Activated T-cell treated with anti-CD3 and anti-CD28 coated beads for 24 hours (primary cell): ENCODE measurements around the gene ECHDC1.
"Not testable (repeated sequence)": the region's sequence is repeated elsewhere in the genome, so short reads cannot be mapped to it uniquely, and the experiment has no call there.

ENCODE experiments used
- DNase-seq: peaks from one replicate; pipeline ENCODE4 v3.0.0-alpha.2; 2020; ENCODE audit warnings: low read depth

Gene ECHDC1, protein sequence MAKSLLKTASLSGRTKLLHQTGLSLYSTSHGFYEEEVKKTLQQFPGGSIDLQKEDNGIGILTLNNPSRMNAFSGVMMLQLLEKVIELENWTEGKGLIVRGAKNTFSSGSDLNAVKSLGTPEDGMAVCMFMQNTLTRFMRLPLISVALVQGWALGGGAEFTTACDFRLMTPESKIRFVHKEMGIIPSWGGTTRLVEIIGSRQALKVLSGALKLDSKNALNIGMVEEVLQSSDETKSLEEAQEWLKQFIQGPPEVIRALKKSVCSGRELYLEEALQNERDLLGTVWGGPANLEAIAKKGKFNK

DNA sequence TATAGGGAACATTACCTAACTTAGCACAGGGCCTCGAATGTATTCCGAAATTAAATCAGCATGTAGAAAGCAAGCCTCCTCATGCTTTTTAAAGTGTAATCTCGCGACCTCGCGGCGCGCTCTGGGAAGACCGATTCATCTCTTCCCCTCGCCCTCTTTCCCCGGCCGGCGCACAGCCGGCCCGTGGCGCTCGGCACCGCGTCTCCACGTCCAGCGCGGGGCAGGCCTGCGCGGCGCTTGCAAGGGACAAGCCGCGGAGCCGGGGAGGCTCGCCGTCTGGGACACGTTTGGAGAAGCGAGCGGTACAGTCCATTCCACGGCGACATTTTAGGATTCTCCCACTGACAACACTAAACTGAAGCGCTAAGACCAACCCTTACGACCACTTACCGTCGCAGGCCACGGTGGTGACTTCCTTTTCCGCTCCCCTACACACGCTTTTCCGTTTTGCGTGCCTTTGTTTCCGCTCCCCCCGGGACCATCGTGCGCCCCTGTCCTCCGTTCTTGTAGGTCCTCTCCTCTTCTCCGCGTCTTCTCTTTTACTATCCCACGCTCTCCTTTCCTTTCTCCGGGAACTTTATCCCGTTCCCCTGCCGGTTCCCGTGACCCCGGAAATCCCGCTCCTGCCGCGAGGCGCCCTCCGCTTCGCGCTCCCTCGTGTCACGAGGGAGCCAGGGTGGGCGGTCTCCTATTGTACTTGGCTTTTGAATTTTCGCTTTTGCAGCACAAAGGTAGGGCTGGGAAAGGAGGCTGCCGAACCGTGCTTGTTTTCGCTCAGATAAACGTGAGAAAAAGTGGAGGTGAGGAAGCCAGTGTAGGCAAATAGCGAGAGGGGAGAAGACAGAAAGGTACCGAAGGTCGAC is at the start of gene ECHDC1:
Gene ECHDC1, minus strand, starts transcription at position 664 of the 863 bp plus-strand sequence. CDS start 12,581 bp downstream, outside the sequence.
- peak; percentile 73 for DNase-seq

DNA sequence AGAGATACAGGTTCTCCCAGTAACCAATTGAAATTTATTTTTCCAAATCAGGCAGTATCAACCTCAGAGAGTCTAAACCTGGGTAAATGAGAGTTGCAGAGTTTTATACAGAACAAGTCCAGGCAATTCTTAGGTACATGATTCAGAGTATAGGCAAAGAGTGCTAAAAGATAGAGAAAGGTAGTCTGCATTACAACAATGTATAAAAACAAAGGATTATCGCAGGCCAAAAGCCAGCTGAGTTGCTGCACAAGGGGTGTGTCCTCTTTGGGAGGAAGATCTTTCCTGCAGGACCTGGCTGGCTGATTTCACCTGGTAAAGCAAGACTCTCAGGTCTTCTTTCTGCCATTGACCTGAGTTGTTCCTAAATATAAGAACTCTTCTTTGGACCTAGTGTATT is 48.9 kb upstream of the ECHDC1 start:
- no peak for DNase-seq

DNA sequence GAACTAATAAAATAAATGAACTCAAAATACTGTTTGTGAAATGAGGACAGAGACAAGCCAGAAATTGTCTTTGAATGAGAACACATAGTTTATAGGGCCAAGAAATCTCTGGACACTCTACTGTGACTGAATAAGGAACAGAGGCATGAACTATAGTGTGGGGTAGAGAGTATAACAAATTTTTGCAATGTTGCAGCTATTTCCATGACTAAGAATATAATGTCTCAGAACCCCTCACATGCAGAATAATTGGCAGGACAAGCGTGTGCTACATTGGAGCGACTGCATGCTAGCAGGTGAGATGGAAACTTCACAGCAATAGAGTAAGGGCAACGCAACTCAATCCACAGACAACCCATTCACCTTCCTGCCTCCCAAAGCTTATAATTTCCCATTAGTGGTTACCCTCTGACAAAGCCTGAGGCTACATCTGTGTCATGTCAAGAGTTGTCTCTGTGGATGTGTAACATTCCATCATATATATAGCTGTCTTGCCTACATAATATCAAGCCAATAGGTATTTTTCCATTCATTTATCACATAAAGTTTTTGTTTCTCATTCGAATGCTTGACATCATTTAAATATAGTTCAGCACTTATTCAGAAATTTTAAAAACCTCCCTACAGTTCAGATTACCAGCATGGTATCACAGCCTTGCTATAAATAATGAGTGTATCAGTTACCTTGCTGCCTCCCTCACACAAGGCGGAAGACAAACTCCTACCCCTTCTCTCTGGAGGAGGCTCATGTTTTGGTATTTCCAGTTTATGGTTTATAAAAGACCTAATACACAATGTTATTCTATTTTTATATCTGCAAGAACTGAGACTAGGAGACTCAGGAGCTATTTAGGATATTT is 47.9 kb upstream of the ECHDC1 start:
- DNase-seq, result no peak

DNA sequence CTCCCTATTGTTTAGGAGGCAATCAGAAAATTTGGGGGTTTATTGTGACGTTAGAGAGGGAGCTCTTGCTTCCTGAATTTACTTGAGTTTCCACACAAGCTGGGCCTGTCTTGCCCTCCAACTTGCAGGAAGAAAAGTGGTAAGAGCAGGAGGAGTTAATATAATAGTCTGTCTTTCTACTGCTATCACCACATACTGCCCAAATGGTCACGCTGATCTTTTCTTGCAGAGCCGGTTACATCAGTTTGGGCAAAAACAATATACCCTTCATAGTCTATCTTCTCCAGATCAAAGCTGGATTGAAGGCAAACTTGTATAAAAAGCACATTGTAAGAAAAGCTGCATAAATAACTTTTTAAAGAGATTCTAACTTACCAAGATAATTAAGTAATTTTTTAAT is 46.3 kb upstream of the ECHDC1 start:
- no peak for DNase-seq

DNA sequence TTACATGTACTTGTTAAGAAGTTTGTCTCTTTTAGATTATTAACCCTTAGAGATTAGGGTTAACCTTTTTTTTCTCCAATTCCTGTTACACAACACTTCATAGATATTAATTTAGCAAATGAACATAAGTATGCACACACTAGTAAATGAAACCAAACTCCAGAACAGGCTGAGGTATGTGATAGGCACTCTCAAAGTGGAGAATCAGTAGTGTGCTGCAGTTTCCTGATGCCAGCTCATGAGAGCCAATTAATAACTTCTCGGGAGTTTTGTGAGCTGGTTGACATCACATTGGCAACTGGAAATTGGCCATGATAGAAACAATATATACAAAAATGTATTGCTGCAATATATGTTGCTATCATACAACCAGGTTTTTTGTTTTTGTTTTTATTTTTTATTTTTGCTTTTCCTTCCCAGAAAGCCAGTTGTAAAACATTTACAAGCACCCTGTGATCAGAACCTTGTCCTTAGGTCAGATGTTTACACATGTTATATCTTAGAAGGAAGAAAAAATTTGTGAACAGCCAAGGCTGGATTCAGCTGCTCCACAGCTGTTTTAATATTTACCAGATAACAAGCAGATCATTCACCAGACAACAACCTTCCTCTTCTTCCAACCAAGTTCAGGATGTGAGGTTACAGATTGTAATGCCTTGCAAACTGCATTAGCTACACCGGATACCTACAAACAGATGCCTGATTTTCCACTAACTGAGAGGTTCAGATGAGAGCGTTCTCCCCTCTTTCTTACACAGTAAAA is 42.4 kb upstream of the ECHDC1 start:
- DNase-seq, result no peak

DNA sequence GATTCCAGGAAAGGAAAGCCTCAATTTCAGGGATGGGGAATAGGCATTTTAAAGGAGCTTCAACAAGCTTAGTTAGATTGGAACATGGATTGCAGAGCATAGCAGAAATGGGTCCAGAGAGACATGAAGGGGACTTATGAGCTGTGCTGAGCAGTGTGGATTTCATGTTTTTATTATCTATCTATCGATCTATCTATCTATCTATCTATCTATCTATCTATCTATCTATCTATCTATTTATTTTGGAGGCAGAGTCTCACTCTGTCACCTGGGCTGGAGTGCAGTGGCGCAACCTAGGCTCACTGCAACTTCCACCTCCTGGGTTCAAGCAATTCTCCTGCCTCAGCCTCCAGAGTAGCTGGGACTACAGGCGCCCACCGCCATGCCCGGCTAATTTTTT is 41.4 kb upstream of the ECHDC1 start:
- not testable (repeated sequence) for DNase-seq

DNA sequence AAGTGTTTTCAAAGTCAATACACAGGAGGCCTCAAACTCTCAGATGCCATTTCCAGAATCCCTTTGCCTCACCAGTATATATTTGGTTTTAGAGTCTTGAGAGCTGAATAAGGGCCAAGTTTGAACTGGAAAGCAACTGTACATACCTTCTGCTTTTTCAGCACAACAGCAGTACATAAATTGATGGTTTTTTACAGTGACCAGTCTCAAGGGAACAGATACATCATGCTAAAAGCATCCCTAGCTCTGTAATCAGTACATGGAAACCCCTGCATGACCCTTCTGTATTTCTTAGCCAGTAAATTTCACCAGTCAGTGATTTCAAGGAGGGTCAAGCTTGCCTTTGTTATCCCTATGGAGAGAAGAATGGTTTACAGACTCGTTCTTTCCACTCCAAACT is 40.6 kb upstream of the ECHDC1 start:
- no peak for DNase-seq

DNA sequence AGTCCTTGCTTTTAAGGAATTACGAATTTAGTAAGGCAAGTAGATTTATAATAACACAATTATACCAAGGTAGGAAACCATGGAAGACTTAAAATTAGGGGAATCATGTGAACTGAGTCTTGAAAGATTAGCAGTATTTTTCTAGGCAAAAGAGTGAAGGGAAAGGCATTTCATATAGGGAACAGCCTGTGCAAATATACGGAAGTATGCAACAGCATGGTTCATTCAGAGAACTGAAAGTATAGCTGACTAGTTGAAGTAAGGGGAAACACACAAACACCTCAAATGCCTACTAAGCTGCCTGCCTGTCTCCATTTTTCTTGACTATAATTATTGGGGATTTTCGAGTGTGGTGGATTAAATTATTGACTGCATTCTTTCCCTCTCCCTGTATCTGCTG is 39.0 kb upstream of the ECHDC1 start:
- DNase-seq, result no peak

DNA sequence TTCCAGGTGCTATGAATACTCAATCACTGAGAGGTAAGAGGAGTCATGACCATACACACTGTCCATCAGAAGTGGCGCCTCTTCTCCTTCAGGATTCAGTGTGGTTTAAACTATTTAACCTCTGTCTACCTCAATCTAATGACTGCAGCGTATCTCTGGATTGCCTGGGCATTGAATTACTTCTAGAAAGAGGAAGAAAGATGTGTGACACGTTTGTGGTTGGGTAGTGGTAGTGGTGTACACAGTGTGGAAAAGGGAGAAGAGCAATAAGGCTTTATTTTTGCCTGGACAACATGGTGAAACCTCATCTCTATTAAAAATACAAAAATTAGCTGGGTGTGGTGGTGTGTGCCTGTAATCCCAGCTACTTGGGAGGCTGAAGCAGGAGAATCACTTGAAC is 38.0 kb upstream of the ECHDC1 start:
- DNase-seq, result no peak

DNA sequence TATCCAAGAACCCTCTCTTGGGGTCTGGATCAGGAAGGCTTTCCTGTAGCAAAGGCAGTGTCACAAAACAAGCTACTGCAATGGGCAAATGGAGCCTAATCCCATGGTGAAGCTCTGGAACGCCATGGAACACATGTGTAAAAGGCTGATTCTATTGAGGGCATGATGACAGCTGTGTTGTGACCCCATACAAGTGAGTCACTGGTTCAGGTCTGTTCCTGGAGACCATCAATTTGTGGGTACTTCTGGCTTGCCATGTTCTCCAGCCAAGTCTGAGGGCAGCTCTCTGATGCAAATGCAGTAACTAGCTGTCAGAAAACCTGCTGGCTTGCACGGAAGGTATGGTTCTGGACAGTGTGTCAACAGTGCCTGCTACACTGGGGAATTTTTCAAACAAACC is 33.3 kb upstream of the ECHDC1 start:
- DNase-seq, result no peak

DNA sequence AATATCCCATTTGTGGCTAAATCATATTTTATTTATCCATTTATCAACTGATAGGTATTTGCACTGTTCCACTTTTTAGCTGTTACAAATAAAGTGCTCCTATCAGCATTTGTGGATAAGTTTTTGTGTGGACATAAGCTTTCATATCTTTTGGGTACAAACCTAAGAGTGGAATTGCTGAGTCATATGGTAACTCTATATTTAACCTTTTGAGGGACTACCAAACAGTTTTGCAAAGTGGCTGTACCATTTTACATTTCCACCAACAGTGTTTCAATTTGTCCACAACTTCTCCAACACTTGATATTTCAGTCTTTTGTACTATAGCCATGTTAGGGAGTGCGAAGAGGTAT is 23.6 kb upstream of the ECHDC1 start:
- no peak for DNase-seq

DNA sequence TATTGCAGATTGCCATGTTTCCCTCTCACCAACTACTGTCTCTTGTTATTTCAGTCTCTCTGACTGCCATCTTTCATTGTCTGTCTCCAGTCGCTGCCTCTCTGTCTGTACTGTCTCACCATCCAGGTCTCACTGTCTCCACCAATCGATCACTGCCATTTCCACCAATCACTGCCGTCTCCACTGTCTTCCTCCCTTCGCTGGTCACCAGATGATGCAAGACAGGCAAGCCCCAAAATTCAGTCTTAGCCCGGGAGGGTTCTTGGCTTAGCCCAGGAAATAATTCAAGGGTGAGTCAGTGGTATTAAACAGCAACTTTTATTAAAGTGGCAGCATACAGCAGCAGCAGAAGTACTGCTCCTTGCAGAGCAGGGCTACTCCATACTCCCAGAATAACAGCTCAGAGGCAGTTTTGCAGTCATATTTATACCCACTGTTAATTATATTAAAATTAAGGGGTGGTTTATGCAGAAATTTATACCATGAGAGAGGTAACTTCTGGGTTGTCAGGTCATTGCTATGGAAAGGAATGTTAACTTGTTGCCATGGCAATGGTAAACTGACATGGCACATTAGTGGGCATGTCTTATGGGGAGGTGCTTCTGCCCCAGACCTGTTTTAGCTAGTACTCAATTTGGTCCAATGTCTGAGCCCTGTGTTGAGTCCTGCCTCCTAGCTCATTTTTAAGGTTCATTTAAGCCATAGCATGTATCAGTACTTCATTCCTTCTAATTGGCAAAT is 23.0 kb upstream of the ECHDC1 start:
- DNase-seq, result no peak

DNA sequence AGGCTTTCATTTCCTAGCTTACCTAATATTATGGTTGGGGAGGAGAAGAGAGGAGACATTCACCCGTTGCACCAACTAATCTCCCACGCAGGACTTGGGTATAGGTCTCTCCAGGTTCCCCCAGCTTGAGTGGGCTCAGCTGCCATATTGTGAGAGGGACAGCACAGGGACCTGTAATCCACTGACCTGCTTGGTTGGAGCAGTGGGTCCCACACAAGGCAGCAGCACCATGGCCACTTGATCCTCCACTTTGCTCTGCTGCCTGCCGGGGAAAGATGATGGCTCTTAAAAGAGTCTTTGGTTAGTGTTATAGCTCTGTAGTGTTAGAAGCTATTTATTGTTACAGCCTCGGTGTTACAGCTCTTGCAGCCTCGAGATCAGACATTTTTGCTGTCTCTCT is 22.5 kb upstream of the ECHDC1 start:
- no peak for DNase-seq

DNA sequence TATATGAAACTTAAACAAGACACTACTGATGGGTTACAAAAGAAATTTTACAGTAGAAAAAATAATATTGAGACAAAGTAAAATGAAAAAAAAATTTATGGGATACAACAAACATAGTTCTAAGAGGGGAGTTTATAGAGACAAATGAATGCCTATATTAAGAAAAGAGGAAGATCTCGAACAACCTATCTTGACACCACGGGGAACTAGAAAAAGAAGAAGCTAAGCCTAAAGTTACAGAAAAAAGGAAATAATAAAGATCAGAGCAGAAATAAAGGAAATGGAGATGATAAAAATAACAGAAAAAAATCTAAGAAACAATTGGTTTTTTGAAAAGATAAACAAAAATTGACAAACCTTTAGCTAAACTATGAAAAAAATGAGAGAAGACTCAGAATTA is 9.1 kb upstream of the ECHDC1 start:
- no peak for DNase-seq

DNA sequence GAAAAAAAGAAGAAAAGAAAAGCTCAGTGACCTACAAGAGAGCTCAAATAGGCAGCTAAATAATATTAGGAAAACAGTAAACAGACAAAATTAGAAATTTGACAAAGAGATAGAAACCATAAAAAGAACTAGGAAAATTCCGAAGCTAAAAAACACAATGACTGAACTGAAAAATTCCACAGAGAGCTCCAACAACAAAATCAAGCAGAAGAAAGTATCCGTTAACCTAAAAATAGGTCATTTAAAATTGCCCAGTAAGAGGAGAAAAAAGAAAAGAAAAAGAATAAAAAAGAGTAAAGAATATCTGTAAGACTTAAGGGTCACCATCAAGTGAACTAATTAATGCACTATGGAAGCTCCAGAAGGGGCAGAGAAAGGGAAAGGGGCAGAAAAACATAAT is 6.6 kb upstream of the ECHDC1 start:
- no peak for DNase-seq

DNA sequence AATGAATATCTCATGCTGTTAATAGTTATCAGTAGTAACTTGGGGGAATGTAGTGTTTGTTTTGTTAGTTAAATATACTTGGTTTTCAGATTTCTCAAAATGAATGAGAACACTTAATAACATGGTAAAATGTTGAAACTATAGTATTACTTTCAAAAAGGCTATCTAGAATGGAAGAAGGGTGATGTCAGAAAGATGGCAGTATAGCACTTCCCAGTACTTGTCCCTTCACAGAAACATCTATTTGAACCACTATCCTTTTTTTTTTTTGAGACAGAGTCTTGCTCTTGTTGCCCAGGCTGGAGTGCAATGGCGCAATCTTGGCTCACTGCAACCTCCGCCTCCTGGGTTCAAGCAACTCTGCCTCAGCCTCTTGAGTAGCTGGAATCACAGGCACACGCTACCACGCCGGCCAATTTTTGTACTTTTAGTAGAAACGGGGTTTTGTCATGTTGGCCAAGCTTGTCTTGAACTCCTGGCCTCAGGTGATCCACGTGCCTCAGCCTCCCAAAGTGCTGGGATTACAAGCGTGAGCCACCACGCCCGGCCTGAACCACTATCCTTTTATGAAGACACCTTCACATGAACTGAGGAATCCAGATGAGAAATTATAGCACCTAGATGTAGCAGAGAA is 4.7 kb upstream of the ECHDC1 start:
- DNase-seq, result no peak

DNA sequence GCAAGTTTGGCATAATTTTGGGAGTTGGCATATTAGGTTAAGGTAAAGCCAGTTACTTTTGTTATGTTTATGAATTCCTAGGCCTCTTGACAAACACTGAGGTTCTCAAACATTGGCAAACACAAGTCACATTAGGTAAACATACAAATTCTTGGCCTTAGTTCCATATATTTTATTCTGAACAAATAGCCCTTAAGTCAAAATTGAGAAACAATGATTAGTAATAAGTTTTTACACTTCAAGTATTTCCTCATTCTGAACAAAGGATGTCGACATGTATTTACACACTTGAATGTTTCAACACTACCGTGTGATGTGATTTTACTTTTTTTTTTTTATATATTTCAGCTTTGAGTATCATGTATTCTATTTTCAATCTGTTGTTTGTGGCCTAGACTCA is 3.8 kb upstream of the ECHDC1 start:
- no peak for DNase-seq

DNA sequence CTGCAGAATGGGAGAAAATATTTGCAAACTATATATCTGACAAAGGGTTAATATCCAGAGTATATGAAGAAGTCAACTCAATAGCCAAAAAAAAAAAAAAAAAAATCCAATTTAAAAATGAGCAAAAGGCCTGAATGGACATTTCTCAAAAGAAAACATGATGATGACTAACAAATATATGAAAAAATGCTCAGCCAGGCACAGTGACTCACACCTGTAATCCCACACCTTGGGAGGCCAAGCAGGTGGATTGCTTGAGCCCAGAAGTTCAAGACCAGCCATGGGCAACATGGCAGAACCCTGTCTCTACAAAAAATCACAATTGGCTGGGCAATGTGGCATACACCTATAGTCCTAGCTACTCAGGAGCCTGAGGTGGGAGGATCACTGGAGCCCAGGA is 2.1 kb upstream of the ECHDC1 start:
- DNase-seq, result no peak

DNA sequence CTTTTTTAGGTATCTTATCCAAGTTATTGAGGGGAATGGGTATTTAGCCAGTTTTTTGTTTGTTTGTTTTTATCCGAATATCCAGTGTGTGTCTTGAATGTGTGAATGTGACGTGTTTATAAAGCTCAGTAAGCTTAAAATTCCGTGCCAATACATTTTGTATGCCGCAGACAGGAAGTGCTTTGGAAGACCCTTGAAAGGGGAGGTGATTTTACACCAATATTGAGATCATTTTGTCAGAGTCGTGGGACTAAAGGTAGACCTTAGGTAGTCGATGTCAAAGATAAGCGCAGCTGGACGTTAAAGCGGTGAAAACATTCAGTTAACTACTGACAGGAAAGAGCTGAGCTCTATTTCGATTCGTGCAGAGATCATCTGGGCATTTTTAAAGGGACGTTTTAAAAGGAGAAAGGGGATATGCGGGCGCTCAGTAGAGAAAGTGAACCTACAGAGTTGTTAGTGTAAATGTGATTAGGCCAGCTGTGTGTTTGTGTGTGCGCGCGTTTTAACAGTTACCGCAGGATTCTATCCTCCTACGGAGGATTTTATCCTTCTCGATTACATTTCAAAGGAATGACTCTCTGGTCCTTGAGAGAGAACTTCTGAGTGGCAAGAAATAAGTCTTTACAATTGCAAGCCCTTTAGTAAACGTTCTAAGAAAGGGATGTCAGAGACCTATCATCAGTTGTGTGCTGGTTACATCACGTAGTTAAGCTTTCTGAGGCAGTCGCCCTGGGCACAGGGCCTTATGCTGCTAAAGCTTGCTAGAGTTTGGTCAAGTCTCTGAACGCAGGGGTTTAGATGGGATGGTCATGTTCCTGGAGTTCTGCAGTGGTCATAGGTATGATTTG is 625 bp upstream of the ECHDC1 start:
- DNase-seq, result peak; percentile 9
